Peyer's patch (tissue), 4 donors: ENCODE measurements around the gene CALHM3.

Experiments used
- CTCF ChIP-seq, 6 experiments: fragments of 450-650 bp in 4 of 6; fragments of 200-600 bp in 2 of 6; sonication (generic) in 1 of 6; IDR thresholded peaks; one replicate each; pipeline ENCODE4 v1.5.1; 2017 to 2019; ENCODE audit warnings: antibody characterized with exemption in 6 of 6, mild to moderate bottlenecking in 3 of 6, moderate library complexity in 1 of 6
- POLR2A ChIP-seq, 2 donors: fragments of 450-650 bp; IDR thresholded peaks; one replicate each; pipeline ENCODE4 v1.5.1; 2017; ENCODE audit warnings: antibody characterized with exemption in 2 of 2, mild to moderate bottlenecking in 2 of 2, moderate library complexity in 2 of 2

GRCh38 chr10:103433858-103434257 lies 45.2 kb downstream of the CALHM3 start:
- TF ChIP-seq CTCF (IDR thresholded peaks at IDR 0.05) (no peak), POLR2A (IDR thresholded peaks at IDR 0.05) (no peak)
